ENCODE results near the gene FRAT1. TPM values are rescaled to one million over a fixed set of nuclear protein-coding genes. Genes with fewer than 3 reads are reported as not detected.

Gene FRAT1
- total and polyA plus RNA-seq, 2 of the 13 experiments (the other 11 are each of a cell fraction or from before 2014, with no cell fraction given), result 1.7 to 2.3 TPM

DNA sequence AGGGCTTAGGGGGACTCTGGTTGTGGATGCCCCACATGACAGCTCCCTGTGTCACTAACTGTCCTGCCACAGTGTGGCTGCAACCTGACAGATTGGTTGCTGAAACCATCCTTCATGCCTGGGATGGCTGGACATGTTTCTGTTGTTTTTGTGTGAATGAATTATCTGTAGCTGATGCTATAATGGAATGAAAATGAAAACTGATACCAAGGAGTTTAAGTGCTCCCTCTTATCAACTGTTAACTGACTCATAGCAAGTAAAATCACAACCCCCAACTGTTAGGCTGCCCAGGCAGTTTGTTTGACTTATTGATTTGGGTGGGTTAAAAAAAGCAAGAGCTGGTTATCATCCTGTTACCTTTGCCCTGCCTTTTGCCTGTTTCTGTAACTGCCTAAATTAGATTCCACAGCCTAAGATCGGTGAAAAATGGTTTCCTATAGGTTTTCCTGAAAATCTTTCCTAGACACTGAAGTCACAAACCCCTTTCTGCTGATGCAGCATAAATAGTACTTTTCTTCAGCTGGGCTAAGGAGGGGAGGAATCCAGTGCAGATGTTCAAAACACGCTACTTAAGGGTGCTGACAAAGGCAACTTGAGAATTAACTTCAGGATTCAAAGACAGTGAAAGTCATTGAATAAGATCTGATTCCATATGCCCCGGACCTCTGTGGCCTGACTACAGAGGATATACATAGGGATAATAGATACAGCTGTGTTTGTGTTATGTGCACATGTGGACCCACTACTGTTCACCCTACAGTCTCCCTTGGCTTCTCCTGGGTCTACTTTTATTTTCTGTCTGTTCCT is 9.8 kb downstream of the FRAT1 start (continued):
- no peak for TF ChIP-seq XRCC5 (optimal IDR thresholded peaks at IDR 0.05; ENCODE audit: low read length)
- TF ChIP-seq, protein P1, sequence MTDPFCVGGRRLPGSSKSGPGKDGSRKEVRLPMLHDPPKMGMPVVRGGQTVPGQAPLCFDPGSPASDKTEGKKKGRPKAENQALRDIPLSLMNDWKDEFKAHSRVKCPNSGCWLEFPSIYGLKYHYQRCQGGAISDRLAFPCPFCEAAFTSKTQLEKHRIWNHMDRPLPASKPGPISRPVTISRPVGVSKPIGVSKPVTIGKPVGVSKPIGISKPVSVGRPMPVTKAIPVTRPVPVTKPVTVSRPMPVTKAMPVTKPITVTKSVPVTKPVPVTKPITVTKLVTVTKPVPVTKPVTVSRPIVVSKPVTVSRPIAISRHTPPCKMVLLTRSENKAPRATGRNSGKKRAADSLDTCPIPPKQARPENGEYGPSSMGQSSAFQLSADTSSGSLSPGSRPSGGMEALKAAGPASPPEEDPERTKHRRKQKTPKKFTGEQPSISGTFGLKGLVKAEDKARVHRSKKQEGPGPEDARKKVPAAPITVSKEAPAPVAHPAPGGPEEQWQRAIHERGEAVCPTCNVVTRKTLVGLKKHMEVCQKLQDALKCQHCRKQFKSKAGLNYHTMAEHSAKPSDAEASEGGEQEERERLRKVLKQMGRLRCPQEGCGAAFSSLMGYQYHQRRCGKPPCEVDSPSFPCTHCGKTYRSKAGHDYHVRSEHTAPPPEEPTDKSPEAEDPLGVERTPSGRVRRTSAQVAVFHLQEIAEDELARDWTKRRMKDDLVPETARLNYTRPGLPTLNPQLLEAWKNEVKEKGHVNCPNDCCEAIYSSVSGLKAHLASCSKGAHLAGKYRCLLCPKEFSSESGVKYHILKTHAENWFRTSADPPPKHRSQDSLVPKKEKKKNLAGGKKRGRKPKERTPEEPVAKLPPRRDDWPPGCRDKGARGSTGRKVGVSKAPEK (CRISPR knock-in tag; IDR thresholded peaks at IDR 0.05; ENCODE audit: borderline replicate concordance), result peak; percentile 70; the same call in 1 of the 2 replicates
- peak; percentile 78 for TF ChIP-seq MBD4 (IDR thresholded peaks at IDR 0.05; ENCODE audit: borderline replicate concordance, low read length)
- 0 out of 2 replicates have a peak, but pooled peaks have one; percentile 42 for TF ChIP-seq GLI4 (CRISPR knock-in tag; IDR thresholded peaks at IDR 0.05; ENCODE audit: borderline replicate concordance)
- TF ChIP-seq, protein P2, sequence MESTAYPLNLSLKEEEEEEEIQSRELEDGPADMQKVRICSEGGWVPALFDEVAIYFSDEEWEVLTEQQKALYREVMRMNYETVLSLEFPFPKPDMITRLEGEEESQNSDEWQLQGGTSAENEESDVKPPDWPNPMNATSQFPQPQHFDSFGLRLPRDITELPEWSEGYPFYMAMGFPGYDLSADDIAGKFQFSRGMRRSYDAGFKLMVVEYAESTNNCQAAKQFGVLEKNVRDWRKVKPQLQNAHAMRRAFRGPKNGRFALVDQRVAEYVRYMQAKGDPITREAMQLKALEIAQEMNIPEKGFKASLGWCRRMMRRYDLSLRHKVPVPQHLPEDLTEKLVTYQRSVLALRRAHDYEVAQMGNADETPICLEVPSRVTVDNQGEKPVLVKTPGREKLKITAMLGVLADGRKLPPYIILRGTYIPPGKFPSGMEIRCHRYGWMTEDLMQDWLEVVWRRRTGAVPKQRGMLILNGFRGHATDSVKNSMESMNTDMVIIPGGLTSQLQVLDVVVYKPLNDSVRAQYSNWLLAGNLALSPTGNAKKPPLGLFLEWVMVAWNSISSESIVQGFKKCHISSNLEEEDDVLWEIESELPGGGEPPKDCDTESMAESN (CRISPR knock-in tag; conservative IDR thresholded peaks at IDR 0.05), result 0 out of 2 replicates have a peak, but pooled peaks have one; percentile 30
- peak; percentile 68 for TF ChIP-seq CEBPG (CRISPR knock-in tag; IDR thresholded peaks at IDR 0.05)
- TF ChIP-seq GZF1 (CRISPR knock-in tag; IDR thresholded peaks at IDR 0.05), result 0 out of 2 replicates have a peak, but pooled peaks have one; percentile 49
- peak; percentile 70 for TF ChIP-seq NR2F6 (IDR thresholded peaks at IDR 0.05)
- peak; percentile 80 for TF ChIP-seq NR2F6 (CRISPR knock-in tag; IDR thresholded peaks at IDR 0.05)
- no peak for TF ChIP-seq ATF7-NPFF (CRISPR knock-in tag; IDR thresholded peaks at IDR 0.05; ENCODE audit: low read depth)
- TF ChIP-seq ZMYM4 (CRISPR knock-in tag; IDR thresholded peaks at IDR 0.05), result peak; percentile 44; the same call in 1 of the 2 replicates
- TF ChIP-seq, protein P3, sequence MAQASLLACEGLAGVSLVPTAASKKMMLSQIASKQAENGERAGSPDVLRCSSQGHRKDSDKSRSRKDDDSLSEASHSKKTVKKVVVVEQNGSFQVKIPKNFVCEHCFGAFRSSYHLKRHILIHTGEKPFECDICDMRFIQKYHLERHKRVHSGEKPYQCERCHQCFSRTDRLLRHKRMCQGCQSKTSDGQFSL (CRISPR knock-in tag; IDR thresholded peaks at IDR 0.05), result 0 out of 2 replicates have a peak, but pooled peaks have one; percentile 60
- no peak for TF ChIP-seq ETV6 (CRISPR knock-in tag; conservative IDR thresholded peaks at IDR 0.05)
- TF ChIP-seq SP5 (CRISPR knock-in tag; IDR thresholded peaks at IDR 0.05; ENCODE audit: borderline replicate concordance, low read depth), result peak; percentile 64; the same call in 1 of the 2 replicates
- TF ChIP-seq TEAD3 (CRISPR knock-in tag; optimal IDR thresholded peaks at IDR 0.05; ENCODE audit: borderline replicate concordance), result peak; percentile 52
- TF ChIP-seq FOXA1 (IDR thresholded peaks at IDR 0.05), result no peak
- peak; percentile 39; the same call in 1 of the 2 replicates for TF ChIP-seq FOXA1 (CRISPR knock-in tag; IDR thresholded peaks at IDR 0.05)
- TF ChIP-seq LCORL (IDR thresholded peaks at IDR 0.05), result peak; percentile 89
- peak; percentile 86 for TF ChIP-seq LCORL (CRISPR knock-in tag; IDR thresholded peaks at IDR 0.05)
- TF ChIP-seq ZBTB7B (CRISPR knock-in tag; IDR thresholded peaks at IDR 0.05), result peak; percentile 53; the same call in 1 of the 2 replicates
- no peak for TF ChIP-seq SCMH1 (CRISPR knock-in tag; IDR thresholded peaks at IDR 0.05; ENCODE audit: borderline replicate concordance)
- TF ChIP-seq ELF3 (CRISPR knock-in tag; IDR thresholded peaks at IDR 0.05), result peak; percentile 46; the same call in 1 of the 2 replicates
- peak; percentile 73; the same call in 1 of the 2 replicates for TF ChIP-seq FOXK1 (CRISPR knock-in tag; IDR thresholded peaks at IDR 0.05; ENCODE audit: borderline replicate concordance, low read depth)
- TF ChIP-seq SNAPC2 (CRISPR knock-in tag; IDR thresholded peaks at IDR 0.05), result 0 out of 2 replicates have a peak, but pooled peaks have one; percentile 45
- peak; percentile 73; the same call in 1 of the 2 replicates for TF ChIP-seq ARID2 (CRISPR knock-in tag; IDR thresholded peaks at IDR 0.05; ENCODE audit: borderline replicate concordance)

Data from HepG2 (cell line).